ENCODE data around the gene RMND5A.

The RMND5A gene

GRCh38 chr2:86769838-86770237, 49.7 kb downstream of the RMND5A start:
- no peak for DNase-seq

GRCh38 chr2:86770816-86771301, 50.8 kb downstream of the RMND5A start:
- DNase-seq, result no peak

- DNase-seq, result no peak
Measured at GRCh38 chr2:86772611-86773010, 52.5 kb downstream of the RMND5A start.

- no peak for DNase-seq
Measured at GRCh38 chr2:86774862-86775261, 54.8 kb downstream of the RMND5A start.

GRCh38 chr2:86775338-86775737, 55.2 kb downstream of the RMND5A start:
- DNase-seq, result no peak

DNA sequence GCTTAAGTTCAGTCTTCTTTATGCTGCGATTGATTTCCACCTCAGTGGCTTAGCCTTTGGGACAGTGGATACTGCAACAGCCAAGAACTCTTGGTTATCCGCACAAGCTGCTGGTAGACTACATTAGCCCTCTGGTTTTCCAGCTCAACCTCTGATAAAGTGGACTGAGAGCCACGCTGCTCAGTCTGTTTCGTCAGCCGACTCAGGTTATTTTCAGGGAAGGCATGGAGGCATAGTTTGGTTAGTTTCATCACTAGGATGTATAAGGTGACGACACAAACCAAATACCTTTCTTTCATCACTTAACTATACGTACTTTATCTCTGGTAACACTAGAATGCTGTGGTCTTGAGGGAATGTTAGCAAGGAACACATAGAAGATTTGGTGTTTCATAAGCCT, 56.4 kb downstream of the RMND5A start:
- DNase-seq, result no peak

GRCh38 chr2:86778957-86779356, 58.9 kb downstream of the RMND5A start:
- no peak for DNase-seq

- no peak for DNase-seq
Measured at GRCh38 chr2:86779971-86780370, 59.9 kb downstream of the RMND5A start.

GRCh38 chr2:86781363-86781762, 61.3 kb downstream of the RMND5A start:
- no peak for DNase-seq

DNA sequence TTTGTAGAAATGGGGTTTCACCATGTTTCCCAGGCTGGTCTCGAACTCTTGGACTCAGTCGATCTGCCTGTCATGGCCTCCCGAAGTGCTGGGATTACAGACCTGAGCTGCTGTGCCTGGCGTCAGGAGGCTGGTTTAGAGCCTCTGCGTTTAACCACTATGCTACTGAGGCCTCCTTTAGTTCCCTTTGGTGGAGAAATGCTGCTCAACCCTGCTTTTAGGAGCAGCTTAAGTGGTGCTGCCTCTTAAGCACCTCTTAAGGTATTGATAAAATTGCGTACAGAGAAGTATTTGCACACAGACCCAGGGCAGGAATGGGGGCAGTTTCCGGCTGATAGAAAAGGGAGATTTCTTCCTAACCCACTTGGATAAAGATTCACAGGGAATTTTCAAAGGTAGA, 62.7 kb downstream of the RMND5A start:
- DNase-seq, result no peak

DNA sequence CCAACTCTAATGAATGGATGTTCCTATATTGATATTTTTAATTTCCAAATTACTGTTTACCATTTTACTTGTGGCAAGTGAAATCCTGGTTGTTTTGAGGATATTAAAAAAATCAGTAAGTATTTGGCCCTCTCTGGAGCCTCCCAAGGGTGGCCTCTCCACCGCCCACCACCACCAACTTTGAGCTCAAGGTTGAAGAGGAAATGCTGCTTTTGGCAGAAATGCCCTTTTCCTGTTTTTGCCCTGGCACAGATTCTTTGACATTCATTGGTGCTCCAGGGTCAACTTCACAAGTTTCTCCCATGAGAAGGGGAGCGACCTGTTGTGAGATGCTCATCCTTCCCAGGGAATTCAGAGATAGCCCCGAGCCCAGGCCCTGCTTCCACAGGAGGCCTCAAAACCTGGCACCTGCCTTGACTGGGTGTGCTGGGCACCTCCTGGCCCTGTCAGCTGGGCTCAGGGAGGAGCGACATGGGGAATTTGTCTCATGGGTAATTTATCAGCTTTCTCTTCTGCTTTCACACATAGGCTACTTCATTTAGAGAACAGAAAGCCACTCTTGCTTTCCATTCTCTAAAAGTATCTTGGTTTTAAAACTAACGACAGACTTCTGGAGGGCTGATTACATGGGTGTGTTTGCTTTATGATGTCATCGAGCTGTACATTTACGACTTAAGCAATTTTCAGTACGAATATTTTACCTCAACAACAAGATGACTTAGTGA, 63.7 kb downstream of the RMND5A start:
- DNase-seq, result no peak

DNA sequence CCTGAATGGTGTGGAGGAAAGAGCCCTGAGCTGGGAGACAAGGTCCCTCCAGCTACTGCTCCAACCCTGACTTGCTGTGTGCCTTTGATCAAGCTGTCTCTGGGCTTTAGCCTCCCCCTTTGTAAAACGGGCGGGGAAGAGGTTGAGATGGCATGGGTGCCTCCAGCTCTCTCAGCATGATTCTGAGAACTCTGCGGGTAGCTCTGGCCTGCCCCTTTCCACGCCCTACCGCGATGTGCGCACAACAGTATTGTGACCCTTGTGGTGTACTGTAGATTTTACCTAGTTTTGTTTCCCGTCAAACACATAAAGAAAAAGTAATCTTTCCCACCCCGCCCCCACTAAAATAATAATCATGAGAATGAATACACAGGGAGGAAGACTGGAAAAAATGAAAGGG, 65.4 kb downstream of the RMND5A start:
- no peak for DNase-seq

DNA sequence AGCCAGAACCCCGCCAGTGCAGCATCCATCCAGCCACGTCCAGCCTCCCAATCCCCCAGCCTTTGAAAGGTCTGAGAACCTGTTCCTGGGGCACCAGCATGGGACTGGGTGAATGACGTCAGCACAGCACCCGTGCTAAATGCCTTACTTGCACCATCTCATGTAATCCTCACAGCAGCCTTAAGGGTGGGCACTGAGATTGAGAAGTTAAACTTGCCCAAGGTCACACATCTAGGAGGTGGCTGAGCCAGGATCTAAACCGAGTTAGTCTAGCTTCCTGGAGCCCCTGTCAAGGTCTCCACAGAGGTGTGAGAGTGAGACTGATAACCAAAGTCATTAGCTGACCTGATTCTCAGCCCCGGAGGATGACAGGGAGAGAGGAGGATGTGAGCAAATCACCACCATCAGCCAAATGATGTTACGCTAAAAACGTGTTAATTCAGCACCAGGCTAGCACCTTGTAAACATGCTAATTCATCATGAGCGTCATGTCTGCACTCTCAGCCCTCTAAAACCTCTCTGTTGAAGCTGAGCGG, 66.0 kb downstream of the RMND5A start:
- no peak for DNase-seq

DNA sequence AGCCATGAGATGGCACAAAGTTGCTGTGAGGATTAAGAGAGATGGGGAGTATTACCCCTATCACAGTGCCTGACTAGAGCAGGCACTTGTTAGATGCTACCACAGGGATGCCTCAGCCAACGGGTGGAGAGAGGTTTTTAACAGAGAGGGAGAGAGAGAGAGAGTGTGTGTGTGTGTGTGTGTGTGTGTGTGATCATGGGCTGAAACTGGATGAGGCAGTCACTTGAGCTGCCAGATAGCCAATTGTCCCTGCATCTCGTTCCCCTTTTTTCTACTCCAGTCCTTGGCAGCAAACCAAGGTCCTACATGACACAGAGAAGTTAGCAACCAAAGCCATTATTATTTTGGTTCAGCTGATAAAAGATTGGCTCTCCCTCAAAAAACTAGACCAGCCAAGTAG, 67.6 kb downstream of the RMND5A start:
- DNase-seq, result no peak

- DNase-seq, result no peak
Measured at GRCh38 chr2:86788165-86788564, 68.1 kb downstream of the RMND5A start.

DNA sequence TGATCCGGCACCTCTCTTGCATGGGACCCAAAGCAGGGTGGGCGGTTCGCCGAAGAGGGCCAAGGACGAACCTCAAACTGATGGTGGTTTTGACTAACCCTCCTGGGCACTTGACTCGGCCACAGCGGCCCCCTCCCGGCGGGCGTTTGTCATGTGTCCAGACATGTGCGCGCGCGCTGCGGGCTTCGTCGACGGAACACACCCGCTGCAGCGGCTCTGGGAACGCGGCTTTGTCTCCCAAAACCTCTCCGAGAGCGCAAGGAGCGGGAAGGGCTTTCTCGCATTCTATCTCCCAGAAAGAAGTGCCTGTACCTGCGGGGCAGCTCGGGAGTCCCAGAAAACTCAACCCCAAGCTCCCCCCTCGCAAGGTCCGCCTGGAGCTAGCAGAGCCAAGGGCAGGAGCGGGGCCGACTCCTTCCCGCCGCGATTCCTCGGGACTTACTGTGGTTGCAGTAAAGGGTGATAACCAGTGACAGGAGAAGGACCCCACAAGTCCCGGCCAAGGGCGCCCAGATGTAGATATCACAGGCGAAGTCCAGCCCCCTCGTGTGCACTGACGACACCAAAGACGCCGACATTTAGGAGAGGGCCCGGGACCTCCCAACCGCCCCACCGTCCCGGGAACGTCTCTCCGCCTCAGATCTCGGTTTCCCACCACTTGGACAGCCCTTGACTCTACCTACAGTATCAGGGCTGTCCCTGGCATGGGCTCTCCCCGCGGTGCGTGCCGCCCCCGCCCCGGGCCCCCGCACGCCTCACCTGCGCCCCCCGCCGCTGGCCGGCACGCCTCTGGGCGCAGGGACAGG, 69.0 kb downstream of the RMND5A start:
- DNase-seq, result no peak

DNA sequence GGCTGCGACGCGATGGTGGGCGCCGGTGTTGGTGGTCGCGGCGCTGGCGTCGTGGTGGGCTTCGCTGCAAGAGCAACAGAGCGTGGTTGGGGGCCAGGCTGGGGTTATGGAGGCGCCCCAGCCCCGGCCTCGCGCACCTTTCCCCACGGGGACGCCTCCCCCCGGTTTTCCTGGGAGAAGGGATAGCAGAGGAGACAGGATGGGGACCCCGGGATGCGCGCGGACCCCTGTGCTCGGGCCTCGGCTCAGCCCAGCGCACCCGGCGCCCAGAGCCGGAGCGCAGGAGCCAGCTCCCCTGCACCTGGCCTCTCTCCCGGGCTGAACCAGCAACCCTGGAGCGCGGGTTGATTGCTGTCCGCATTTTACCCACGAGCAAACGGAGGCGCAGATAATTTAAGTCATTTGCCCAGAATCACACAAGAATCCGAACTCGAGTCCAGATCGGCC, 69.6 kb downstream of the RMND5A start:
- no peak for DNase-seq

DNA sequence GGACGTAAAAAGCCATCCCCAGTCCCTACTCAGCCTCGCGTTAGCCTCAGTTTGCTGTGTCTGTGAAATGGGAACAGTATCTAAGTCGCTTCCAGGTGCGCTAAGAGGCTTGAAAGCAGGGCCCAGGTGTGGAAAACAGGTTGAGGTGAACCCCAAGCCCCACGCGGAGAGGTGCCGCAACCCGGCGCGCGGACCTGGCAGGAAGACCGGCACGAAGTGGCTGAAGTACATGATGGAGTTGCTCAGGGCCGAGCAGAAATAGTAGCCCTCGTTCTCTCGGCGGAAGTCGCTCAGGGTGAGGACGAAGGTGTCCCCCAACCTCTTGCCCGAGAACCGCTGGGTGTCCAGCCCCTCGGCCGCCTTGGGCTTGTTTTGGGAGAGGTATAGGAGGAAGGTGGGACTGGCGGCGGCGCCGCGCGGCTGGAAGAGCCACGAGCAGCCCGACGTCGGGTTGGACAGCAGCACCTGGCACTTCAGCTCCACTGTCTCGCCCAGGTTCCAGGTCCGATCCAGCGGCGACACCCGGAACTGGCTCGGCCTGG, 70.1 kb downstream of the RMND5A start:
- DNase-seq, result no peak

GRCh38 chr2:86790676-86791572, 70.8 kb downstream of the RMND5A start, which contains the start of gene CD8A:
Gene CD8A, minus strand, starts transcription at chr2:86790913. Its CDS starts 88 bp downstream, at chr2:86790825.
- no peak for DNase-seq

GRCh38 chr2:86791573-86791972, 71.5 kb downstream of the RMND5A start:
- DNase-seq, result no peak

GRCh38 chr2:86793752-86794151, 73.7 kb downstream of the RMND5A start:
- no peak for DNase-seq

DNA sequence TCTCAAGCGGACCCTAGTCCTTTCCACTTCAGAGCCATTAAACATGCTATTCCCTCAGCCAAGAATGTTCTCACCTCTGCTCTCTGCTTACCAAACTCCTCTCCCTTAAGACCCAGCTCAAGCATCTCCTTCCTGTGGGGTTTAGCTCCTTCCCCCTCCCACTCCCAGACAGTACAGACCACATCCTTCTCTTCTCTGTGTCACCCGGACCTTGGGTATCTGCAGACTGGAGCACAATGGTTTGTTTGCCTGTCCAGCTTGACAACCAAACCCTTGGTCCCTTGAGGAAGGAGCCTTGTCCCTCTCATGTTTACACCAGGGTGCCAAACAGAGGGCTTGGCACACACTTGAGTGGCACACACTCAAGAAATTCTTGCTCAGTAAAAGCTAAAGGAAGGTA, 74.8 kb downstream of the RMND5A start:
- DNase-seq, result no peak
